Natural killer cell treated with Interleukin-12 subunit alpha and Interleukin-12 subunit beta and Interleukin-15 and Interleukin-18, amount 100 ng/mL, for 72 hours (primary cell): ENCODE data around the gene RPS18. TPM values are rescaled to one million over a fixed set of nuclear protein-coding genes. Genes with fewer than 3 reads are reported as not detected.
"Not testable (repeated sequence)": the region's sequence is repeated elsewhere in the genome, so short reads cannot be mapped to it uniquely, and the experiment has no call there.

Experiments used
- ATAC-seq, 2 donors: fragments of 150-1000 bp; cut with Tn5 transposase in 1 of 2; sonication (Bioruptor Pico), chemical (Tn5 transposase) in 1 of 2; 2 replicates each; pipeline ENCODE4 v1.10.0; 2021
- DNase-seq: peaks from one replicate; pipeline ENCODE4 v3.0.0; 2022; ENCODE audit warnings: low spot score
- H3K27ac Mint-ChIP-seq, 2 donors: 1 replicate in 1 of 2; 2 replicates in 1 of 2; pipeline ENCODE4 v1.8.0; 2022; ENCODE audit warnings: mixed read lengths in 2 of 2, mild to moderate bottlenecking in 1 of 2, moderate library complexity in 1 of 2
- H3K27me3 Mint-ChIP-seq, 2 donors: 1 replicate in 1 of 2; 2 replicates in 1 of 2; pipeline ENCODE4 v1.8.0; 2022; ENCODE audit warnings: mixed read lengths in 2 of 2
- H3K36me3 Mint-ChIP-seq: one replicate; pipeline ENCODE4 v1.8.0; 2022; ENCODE audit warnings: mixed read lengths
- H3K4me1 Mint-ChIP-seq, 2 donors: 1 replicate in 1 of 2; 2 replicates in 1 of 2; pipeline ENCODE4 v1.8.0; 2022; ENCODE audit warnings: low read depth in 2 of 2, mixed read lengths in 2 of 2, mild to moderate bottlenecking in 1 of 2
- H3K4me3 Mint-ChIP-seq: one replicate; pipeline ENCODE4 v1.8.0; 2022; ENCODE audit warnings: mixed read lengths
- H3K9me3 Mint-ChIP-seq: 2 replicates; pipeline ENCODE4 v1.8.0; 2022; ENCODE audit warnings: mixed read lengths
- total RNA-seq, 2 donors: library from RNA; stranded (reverse); gene quantifications; one replicate each; pipeline ENCODE4 v1.2.3, GENCODE V29; 2022

Gene RPS18
- total RNA-seq = 1,000 to 10,000 TPM; 1,431 to 1,446 TPM

DNA sequence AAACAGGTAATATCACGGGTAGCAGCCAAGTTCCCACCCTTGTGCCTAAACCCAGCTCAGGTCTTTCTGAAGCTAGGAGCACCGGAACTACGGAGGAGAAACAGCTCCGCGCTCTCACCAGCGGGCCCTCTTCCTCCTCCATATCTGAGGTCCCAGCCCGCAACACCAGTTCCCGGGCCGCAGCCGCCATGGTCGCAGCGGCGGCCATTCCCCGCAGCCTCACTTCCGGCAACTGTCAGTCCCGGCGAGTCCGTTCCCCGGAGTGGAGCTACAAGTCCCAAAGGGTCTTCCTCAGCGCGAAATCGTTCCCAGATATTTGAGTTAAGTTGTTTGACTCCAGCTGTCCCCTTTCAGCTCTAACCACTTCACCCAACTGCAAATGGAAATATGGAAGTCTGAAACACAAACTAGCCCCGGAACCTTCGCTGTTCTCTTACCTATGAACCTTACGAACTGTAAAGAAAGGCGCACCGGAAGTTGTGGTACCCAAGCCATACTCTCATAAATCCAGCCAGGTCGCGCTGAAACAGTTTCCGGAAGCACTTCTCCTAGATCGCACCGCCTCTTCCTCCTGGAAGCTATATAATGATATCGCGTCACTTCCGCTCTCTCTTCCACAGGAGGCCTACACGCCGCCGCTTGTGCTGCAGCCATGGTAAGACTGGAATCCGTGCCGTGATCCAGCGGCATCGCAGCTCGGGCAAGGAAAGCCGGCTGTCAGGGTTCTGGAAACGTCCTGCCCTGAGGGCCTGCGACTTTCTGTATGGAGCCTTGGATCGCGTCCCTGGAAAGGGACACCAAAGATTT is at the start of gene RPS18, which contains the start of gene VPS52:
RPS18 (plus strand) TSS at position 608 of the 807 bp plus-strand sequence; CDS start at position 653, 45 bp downstream.
VPS52 (minus strand) TSS at position 409 of the 807 bp plus-strand sequence; CDS start at position 208, 201 bp downstream.
- Mint-ChIP-seq H3K27me3 (no peaks in the 10 kb centered on the region), H3K36me3 (peaks cover 48% of the 10 kb centered on the region), H3K27ac (peak within 1 kb of the TSS; percentile 97 to 99), H3K4me3 (peak within 1 kb of the TSS; percentile 95), H3K9me3 (no peaks in the 10 kb centered on the region), H3K4me1 (peaks cover 46 to 69% of the 10 kb centered on the region in 2 donors)
- ATAC-seq (peak; percentile 92 to 96), DNase-seq (peak; percentile 95)

- H3K36me3 Mint-ChIP-seq, H3K9me3 Mint-ChIP-seq, DNase-seq, ATAC-seq, H3K4me1 Mint-ChIP-seq, H3K4me3 Mint-ChIP-seq, H3K27ac Mint-ChIP-seq: not testable (repeated sequence)
- peaks cover 35 to 50% of the 10 kb centered on the region in 2 donors for H3K27me3 Mint-ChIP-seq
Measured at GRCh38 chr6:33226503-33227120, 45.3 kb upstream of the RPS18 start.

- no peaks in the 10 kb centered on the region for H3K9me3 Mint-ChIP-seq
- no peaks in the 10 kb centered on the region for H3K36me3 Mint-ChIP-seq
- no peak overlapping the region for H3K27ac Mint-ChIP-seq
- H3K4me3 Mint-ChIP-seq = no peak overlapping the region
- no peak for DNase-seq
- H3K4me1 Mint-ChIP-seq = peaks cover 0 to 4% of the 10 kb centered on the region in 2 donors
- ATAC-seq = no peak
- peaks cover 31 to 53% of the 10 kb centered on the region in 2 donors for H3K27me3 Mint-ChIP-seq
Measured at GRCh38 chr6:33235221-33235634, 36.6 kb upstream of the RPS18 start.

DNA sequence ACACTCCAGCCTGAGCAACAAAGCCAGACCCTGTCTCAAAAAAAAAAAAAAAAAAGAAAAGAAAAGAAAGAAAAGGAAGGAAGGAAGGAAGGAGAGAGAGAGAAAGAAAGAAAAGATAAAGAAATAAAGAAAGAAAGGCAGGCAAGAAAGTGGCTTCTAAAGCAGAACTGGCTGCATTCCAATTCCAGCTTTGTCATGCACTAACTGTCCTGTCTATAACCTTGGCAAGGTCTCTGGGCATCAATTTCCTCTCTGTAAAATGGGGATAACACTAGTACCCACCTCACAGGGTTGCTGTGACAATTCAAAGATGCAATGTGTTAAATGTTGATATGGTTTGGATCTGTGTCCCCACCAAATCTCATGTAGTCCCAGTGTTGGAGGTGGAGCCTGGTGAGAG is 35.5 kb upstream of the RPS18 start:
- Mint-ChIP-seq H3K27ac (no peak overlapping the region), H3K4me1 (peaks cover 0 to 2% of the 10 kb centered on the region in 2 donors), H3K4me3 (no peak overlapping the region), H3K36me3 (no peaks in the 10 kb centered on the region), H3K27me3 (peaks cover 32 to 52% of the 10 kb centered on the region in 2 donors), H3K9me3 (no peaks in the 10 kb centered on the region)
- DNase-seq (no peak), ATAC-seq (no peak)

- H3K27me3 Mint-ChIP-seq = peaks cover 30 to 48% of the 10 kb centered on the region in 2 donors
- DNase-seq (no peak), ATAC-seq (no peak)
- H3K4me1 Mint-ChIP-seq = peaks cover 2% of the 10 kb centered on the region in 2 donors
- no peaks in the 10 kb centered on the region for H3K9me3 Mint-ChIP-seq
- no peaks in the 10 kb centered on the region for H3K36me3 Mint-ChIP-seq
- no peak overlapping the region for H3K27ac Mint-ChIP-seq
- H3K4me3 Mint-ChIP-seq = no peak overlapping the region
Measured at GRCh38 chr6:33236852-33237251, 35.0 kb upstream of the RPS18 start.

DNA sequence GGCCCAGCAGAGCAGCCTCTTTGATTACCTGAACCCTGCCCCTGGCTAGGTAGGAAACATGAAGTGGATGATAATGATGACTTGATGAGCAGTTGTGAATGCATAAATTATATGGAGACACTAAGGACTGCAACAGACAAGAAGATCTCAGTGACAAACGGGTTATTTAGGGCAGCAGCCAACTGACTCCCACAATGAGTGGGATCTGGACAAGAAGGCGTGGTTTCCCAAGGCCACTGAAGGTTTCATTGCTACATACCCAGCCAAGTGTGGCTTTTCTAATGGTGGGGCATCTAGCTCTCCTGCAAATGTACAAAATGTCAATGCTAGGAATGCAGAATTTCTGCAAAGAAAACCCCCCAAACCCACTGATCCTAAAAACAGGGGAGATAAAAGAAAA is 34.1 kb upstream of the RPS18 start:
- no peak overlapping the region for H3K4me3 Mint-ChIP-seq
- ATAC-seq (no peak), DNase-seq (no peak)
- H3K36me3 Mint-ChIP-seq = no peaks in the 10 kb centered on the region
- no peaks in the 10 kb centered on the region for H3K9me3 Mint-ChIP-seq
- peaks cover 35 to 51% of the 10 kb centered on the region in 2 donors for H3K27me3 Mint-ChIP-seq
- H3K27ac Mint-ChIP-seq = no peak overlapping the region
- H3K4me1 Mint-ChIP-seq = peaks cover 7 to 8% of the 10 kb centered on the region in 2 donors

- Mint-ChIP-seq H3K27ac (no peak overlapping the region), H3K4me1 (peaks cover 7 to 8% of the 10 kb centered on the region in 2 donors), H3K9me3 (no peaks in the 10 kb centered on the region), H3K36me3 (no peaks in the 10 kb centered on the region), H3K27me3 (peaks cover 22 to 26% of the 10 kb centered on the region in 2 donors), H3K4me3 (peak overlapping the region; percentile 56)
- ATAC-seq (peak in 1 of 2 donors; percentile 80), DNase-seq (no peak)
Measured at GRCh38 chr6:33241968-33242367, 29.9 kb upstream of the RPS18 start.

GRCh38 chr6:33243476-33243875 is 28.4 kb upstream of the RPS18 start:
- no peak overlapping the region for H3K27ac Mint-ChIP-seq
- ATAC-seq (no peak), DNase-seq (no peak)
- H3K9me3 Mint-ChIP-seq = no peaks in the 10 kb centered on the region
- no peaks in the 10 kb centered on the region for H3K36me3 Mint-ChIP-seq
- no peak overlapping the region for H3K4me3 Mint-ChIP-seq
- H3K27me3 Mint-ChIP-seq = peaks cover 22 to 26% of the 10 kb centered on the region in 2 donors
- H3K4me1 Mint-ChIP-seq = peaks cover 10 to 12% of the 10 kb centered on the region in 2 donors

DNA sequence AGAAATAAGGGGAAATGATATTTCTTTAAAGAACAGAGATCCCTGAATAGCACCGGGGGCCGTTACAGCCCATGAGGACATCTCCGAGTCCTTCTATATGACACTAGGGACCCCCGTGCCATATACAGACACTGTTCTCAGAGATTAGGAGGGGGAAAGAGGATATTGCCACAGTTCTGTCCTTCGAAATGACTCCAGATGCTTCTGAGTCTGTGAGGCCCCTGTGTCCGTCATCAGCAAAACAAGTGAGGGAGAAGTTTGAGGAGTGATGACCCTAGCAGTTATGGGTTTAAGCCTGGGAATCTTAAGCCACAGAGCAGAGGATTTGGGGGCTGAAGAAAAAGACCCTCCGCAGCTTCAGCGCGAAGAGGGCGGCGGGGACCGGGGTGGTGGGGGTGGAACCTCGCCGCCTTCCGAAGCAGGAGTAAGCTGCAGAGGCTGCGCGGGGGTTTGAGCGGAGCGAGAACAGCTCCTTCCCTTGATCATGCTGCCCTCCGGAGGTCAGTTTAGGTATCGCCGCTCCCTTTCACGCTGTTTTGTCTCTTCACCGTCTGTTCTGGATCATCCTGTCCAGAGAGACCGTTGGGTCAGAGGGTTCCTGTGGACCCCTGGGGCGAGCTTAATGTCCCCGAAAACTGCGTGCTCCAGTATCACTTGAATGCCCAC is 23.8 kb upstream of the RPS18 start:
- no peaks in the 10 kb centered on the region for H3K9me3 Mint-ChIP-seq
- DNase-seq = peak; percentile 92
- peaks cover 0 to 8% of the 10 kb centered on the region in 2 donors for H3K27me3 Mint-ChIP-seq
- H3K4me3 Mint-ChIP-seq = peak overlapping the region; percentile 97
- H3K4me1 Mint-ChIP-seq = peaks cover 29 to 31% of the 10 kb centered on the region in 2 donors
- H3K36me3 Mint-ChIP-seq = peaks cover 16% of the 10 kb centered on the region
- peak overlapping the region; percentile 96 to 98 for H3K27ac Mint-ChIP-seq
- ATAC-seq = peak; percentile 54 to 61

- ATAC-seq (no peak), DNase-seq (peak; percentile 60)
- peaks cover 16% of the 10 kb centered on the region for H3K36me3 Mint-ChIP-seq
- peaks cover 29 to 31% of the 10 kb centered on the region in 2 donors for H3K4me1 Mint-ChIP-seq
- no peaks in the 10 kb centered on the region for H3K9me3 Mint-ChIP-seq
- peak overlapping the region; percentile 97 for H3K4me3 Mint-ChIP-seq
- H3K27me3 Mint-ChIP-seq = peaks cover 0 to 4% of the 10 kb centered on the region in 2 donors
- peak overlapping the region; percentile 96 to 98 for H3K27ac Mint-ChIP-seq
Measured at GRCh38 chr6:33248643-33248931, 23.3 kb upstream of the RPS18 start.

GRCh38 chr6:33248932-33249731 is 22.7 kb upstream of the RPS18 start:
- peak; percentile 99 for DNase-seq
- Mint-ChIP-seq H3K27ac (peak overlapping the region; percentile 96 to 98), H3K4me1 (peaks cover 29 to 31% of the 10 kb centered on the region in 2 donors), H3K4me3 (peak overlapping the region; percentile 97), H3K27me3 (no peaks in the 10 kb centered on the region), H3K9me3 (no peaks in the 10 kb centered on the region), H3K36me3 (peaks cover 16% of the 10 kb centered on the region)
- peak; percentile 94 to 96 for ATAC-seq

- Mint-ChIP-seq H3K9me3 (no peaks in the 10 kb centered on the region), H3K27ac (peak overlapping the region; percentile 96 to 98), H3K36me3 (peaks cover 16% of the 10 kb centered on the region), H3K27me3 (no peaks in the 10 kb centered on the region), H3K4me3 (peak overlapping the region; percentile 97), H3K4me1 (peaks cover 29 to 31% of the 10 kb centered on the region in 2 donors)
- ATAC-seq (no peak), DNase-seq (no peak)
Measured at GRCh38 chr6:33249732-33250630, 21.9 kb upstream of the RPS18 start.
